ENCODE measurements around the gene HOXC6. TPM values are rescaled to one million over a fixed set of nuclear protein-coding genes. Genes with fewer than 3 reads are reported as not detected.

Gene HOXC6
- total RNA-seq, 1 donor = 7.2 TPM

DNA sequence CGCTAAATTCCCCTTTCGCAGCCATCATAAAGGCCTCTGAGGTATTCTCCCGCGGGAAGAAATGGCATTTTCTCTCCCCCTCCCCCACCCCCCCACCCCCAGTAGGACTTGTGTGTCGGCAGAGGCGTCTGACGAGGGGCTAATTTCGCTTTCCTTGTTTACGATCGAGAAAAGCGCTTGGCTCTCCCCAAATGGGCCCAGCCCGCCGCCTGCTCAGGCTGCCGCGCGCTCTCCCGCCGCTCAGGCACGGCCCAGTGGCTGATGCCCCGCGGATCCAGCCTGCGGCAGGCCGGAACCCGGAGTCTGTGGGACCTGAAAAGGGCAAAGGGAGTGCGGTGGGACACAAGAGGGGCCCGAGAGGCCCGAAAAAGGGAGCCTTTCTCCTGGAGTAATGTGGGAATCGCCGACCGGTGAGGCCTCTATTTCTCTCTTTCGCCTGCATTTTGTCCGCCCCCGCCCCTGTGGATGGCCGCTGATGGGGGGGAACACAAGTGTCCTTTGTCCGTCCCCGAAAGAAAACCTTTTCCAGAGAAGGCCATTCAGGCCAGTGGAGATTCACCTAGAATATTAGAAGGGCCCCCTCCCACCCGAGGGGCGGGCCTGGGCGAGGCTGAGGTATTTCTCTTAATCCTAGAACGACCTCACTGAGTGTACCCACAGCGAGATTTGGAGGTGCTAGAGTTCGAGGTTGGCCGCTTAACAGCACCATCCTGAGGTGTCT is 9.0 kb upstream of the HOXC6 start:
- no peak for DNase-seq (ENCODE audit: insufficient read length, low spot score, missing footprints)
- peaks cover 90% of the 10 kb centered on the region for H3K79me2 ChIP-seq (ENCODE audit: insufficient read depth, low read length)

DNA sequence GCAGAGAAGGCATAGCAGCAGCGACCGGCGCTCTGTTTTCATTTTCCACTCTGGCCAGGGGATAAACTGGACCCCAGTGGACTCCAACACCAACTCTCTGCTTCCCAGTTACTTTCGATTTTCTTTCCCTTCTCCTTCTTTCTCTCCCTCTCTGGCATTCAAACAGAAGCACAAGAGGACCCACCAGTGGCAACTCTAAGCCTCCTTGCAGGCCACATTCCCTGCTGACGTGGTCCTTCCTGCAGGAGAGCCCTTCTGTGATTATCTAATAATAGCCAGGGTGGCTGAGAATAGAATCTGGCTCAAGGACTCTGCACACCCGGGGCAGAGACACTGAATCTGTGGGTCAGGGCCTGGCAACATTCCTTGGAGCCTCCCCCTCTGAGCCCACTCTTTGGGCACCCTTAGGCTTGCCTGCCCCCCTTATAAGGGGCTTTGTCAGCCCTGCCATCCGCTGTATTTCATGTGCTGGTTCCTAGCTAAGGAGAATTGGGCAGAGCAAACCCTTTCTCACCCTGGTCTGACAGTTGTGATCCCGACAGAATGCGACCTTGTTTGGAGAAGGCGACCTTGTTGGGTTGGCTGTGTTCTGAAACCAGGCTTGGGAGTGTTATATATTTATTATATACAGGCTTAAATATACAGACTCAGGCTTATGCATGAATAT is 8.2 kb upstream of the HOXC6 start:
- Histone ChIP-seq H3K36me3 (ENCODE audit: insufficient read depth, low read length) (no peaks in the 10 kb centered on the region), H3K4me3 (ENCODE audit: insufficient read depth, low read length) (peak overlapping the region; percentile 94), H3K79me2 (ENCODE audit: insufficient read depth, low read length) (peaks cover 90% of the 10 kb centered on the region), H4K20me1 (ENCODE audit: insufficient read depth, low read length) (peaks cover 38% of the 10 kb centered on the region), H3K4me1 (ENCODE audit: insufficient read depth, low read length) (peaks cover 62% of the 10 kb centered on the region), H3K4me2 (ENCODE audit: insufficient read depth, low read length) (peak overlapping the region; percentile 94), H3K27me3 (ENCODE audit: insufficient read depth, low read length) (no peaks in the 10 kb centered on the region), H3K27ac (ENCODE audit: low read depth, low read length) (peak overlapping the region; percentile 90), H2AFZ (ENCODE audit: low read length) (peak overlapping the region; percentile 35), H3K9me3 (ENCODE audit: low read depth, low read length) (no peaks in the 10 kb centered on the region)
- no peak for DNase-seq (ENCODE audit: insufficient read length, low spot score, missing footprints)
- TF ChIP-seq, protein P1, sequence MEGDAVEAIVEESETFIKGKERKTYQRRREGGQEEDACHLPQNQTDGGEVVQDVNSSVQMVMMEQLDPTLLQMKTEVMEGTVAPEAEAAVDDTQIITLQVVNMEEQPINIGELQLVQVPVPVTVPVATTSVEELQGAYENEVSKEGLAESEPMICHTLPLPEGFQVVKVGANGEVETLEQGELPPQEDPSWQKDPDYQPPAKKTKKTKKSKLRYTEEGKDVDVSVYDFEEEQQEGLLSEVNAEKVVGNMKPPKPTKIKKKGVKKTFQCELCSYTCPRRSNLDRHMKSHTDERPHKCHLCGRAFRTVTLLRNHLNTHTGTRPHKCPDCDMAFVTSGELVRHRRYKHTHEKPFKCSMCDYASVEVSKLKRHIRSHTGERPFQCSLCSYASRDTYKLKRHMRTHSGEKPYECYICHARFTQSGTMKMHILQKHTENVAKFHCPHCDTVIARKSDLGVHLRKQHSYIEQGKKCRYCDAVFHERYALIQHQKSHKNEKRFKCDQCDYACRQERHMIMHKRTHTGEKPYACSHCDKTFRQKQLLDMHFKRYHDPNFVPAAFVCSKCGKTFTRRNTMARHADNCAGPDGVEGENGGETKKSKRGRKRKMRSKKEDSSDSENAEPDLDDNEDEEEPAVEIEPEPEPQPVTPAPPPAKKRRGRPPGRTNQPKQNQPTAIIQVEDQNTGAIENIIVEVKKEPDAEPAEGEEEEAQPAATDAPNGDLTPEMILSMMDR (IDR thresholded peaks at IDR 0.05; ENCODE audit: extremely low read depth, low read depth, low read length) = no peak

More for the DNA sequence above, 9.0 kb upstream of the HOXC6 start:
- peaks cover 54% of the 10 kb centered on the region for H3K4me1 ChIP-seq (ENCODE audit: insufficient read depth, low read length)
- no peaks in the 10 kb centered on the region for H3K27me3 ChIP-seq (ENCODE audit: insufficient read depth, low read length)
- TF ChIP-seq, protein P1 (IDR thresholded peaks at IDR 0.05; ENCODE audit: extremely low read depth, low read depth, low read length) = no peak
- H3K9me3 ChIP-seq (ENCODE audit: low read depth, low read length) = no peaks in the 10 kb centered on the region
- H3K4me3 ChIP-seq (ENCODE audit: insufficient read depth, low read length) = peak overlapping the region; percentile 94
- H3K4me2 ChIP-seq (ENCODE audit: insufficient read depth, low read length) = peak overlapping the region; percentile 94
- H3K27ac ChIP-seq (ENCODE audit: low read depth, low read length) = peak overlapping the region; percentile 90
- no peaks in the 10 kb centered on the region for H3K36me3 ChIP-seq (ENCODE audit: insufficient read depth, low read length)
- H2AFZ ChIP-seq (ENCODE audit: low read length) = no peak overlapping the region
- peaks cover 31% of the 10 kb centered on the region for H4K20me1 ChIP-seq (ENCODE audit: insufficient read depth, low read length)

DNA sequence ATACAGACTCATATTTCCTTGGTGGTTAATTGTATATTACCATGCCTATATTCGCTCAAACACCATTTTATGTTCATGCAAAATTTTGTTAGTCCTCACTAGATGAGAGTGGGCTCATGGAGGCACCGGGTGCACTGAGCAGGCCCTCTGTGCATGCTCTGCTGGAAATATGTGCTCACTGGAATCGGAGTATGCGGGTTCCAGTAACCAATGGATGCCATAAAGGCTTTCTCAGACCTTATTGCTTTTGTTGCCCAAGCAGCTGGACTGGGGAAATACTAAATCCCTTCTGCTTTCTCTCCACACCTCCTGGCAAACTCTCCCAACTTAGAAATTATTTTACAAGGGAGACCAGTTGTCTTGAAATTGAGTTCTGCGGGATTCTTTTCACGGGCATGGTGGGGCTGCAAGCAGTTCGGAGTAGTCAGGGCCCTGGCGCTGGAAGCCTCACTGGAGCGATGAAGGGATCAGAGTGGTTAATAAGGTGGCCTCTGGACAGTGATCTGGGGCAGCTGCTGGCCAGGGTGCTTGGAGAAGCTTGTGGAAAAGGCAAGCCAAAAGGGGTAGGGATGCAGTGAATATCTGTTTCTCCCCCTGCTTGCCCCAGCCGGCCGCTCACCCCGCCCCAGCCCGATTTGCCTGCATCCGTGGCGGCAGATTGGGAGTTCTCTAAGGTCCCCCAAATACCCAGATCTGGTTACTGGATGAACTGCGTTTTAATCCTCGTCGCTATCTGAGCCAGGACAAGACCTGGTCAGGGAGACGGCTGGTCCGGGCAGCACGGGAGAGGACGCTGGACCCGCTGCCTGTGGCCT is 7.4 kb upstream of the HOXC6 start:
- peak overlapping the region; percentile 94 for H3K4me3 ChIP-seq (ENCODE audit: insufficient read depth, low read length)
- no peaks in the 10 kb centered on the region for H3K36me3 ChIP-seq (ENCODE audit: insufficient read depth, low read length)
- peaks cover 90% of the 10 kb centered on the region for H3K79me2 ChIP-seq (ENCODE audit: insufficient read depth, low read length)
- H2AFZ ChIP-seq (ENCODE audit: low read length) = no peak overlapping the region
- DNase-seq (ENCODE audit: insufficient read length, low spot score, missing footprints) = no peak
- peaks cover 68% of the 10 kb centered on the region for H3K4me1 ChIP-seq (ENCODE audit: insufficient read depth, low read length)
- H3K4me2 ChIP-seq (ENCODE audit: insufficient read depth, low read length) = peak overlapping the region; percentile 94
- H3K27ac ChIP-seq (ENCODE audit: low read depth, low read length) = peak overlapping the region; percentile 90
- no peaks in the 10 kb centered on the region for H3K27me3 ChIP-seq (ENCODE audit: insufficient read depth, low read length)
- TF ChIP-seq, protein P1 (IDR thresholded peaks at IDR 0.05; ENCODE audit: extremely low read depth, low read depth, low read length) = no peak
- H4K20me1 ChIP-seq (ENCODE audit: insufficient read depth, low read length) = peaks cover 43% of the 10 kb centered on the region
- H3K9me3 ChIP-seq (ENCODE audit: low read depth, low read length) = no peaks in the 10 kb centered on the region
